IMR-90 (cell line): ENCODE results near the gene ZSCAN25. TPM values are rescaled to one million over a fixed set of nuclear protein-coding genes. Genes with fewer than 3 reads are reported as not detected.

Source experiments
- ATAC-seq: fragments of 200-7000 bp; cut with Tn5 transposase; 2 replicates; pipeline ENCODE4 v1.9.1; 2020; ENCODE audit warnings: low read depth, mild to moderate bottlenecking, moderate library complexity
- BruUV-seq: library from RNA; stranded (reverse); fragments of 400-500 nt; replicated peaks from 2 replicates; lab custom pipeline; 2021; lab: Mats Ljungman, UMichigan
- CTCF ChIA-PET: fragments of 300-600 bp; formaldehyde crosslinking; extraction: SDS; loops from one replicate; lab custom pipeline; 2021; ENCODE audit warnings: antibody characterized with exemption; lab: Yijun Ruan, JAX
- POLR2A ChIA-PET: fragments of 300-600 bp; sonication (Branson Sonifier 250); formaldehyde crosslinking; loops from one replicate; lab custom pipeline; 2022; ENCODE audit warnings: antibody characterized with exemption; ENCODE audit not compliant: unreplicated experiment; lab: Charles Lee
- DNase-seq: peaks from one replicate; pipeline ENCODE4 v3.0.0; 2013
- H2AFZ ChIP-seq: replicated peaks from 2 replicates; pipeline ENCODE3; 2013; ENCODE audit warnings: low read length, mild to moderate bottlenecking; ENCODE audit not compliant: poor library complexity
- H2AK5ac ChIP-seq: 2 replicates; pipeline ENCODE4 v1.6.1; 2013; ENCODE audit warnings: low read depth, low read length, inconsistent platforms
- H2AK9ac ChIP-seq: replicated peaks from 2 replicates; pipeline ENCODE3; 2013; ENCODE audit warnings: mild to moderate bottlenecking, low read depth, low read length, moderate library complexity; ENCODE audit not compliant: poor library complexity
- H2BK120ac ChIP-seq: 2 replicates; pipeline ENCODE4 v1.6.1; 2013; ENCODE audit warnings: low read depth, low read length, inconsistent platforms
- H2BK15ac ChIP-seq: 3 replicates; pipeline ENCODE4 v1.6.1; 2013; ENCODE audit warnings: low read depth, low read length, inconsistent platforms
- H2BK20ac ChIP-seq: 2 replicates; pipeline ENCODE4 v1.6.1; 2013; ENCODE audit warnings: low read depth, mild to moderate bottlenecking, inconsistent platforms, low read length, moderate library complexity
- H2BK5ac ChIP-seq: 2 replicates; pipeline ENCODE4 v1.6.1; 2013; ENCODE audit warnings: mild to moderate bottlenecking, low read depth, low read length, inconsistent platforms; ENCODE audit not compliant: poor library complexity, severe bottlenecking
- H3K14ac ChIP-seq: replicated peaks from 2 replicates; pipeline ENCODE4 v1.6.1; 2013; ENCODE audit warnings: low read depth, low read length, inconsistent platforms
- H3K18ac ChIP-seq: 2 replicates; pipeline ENCODE4 v1.6.1; 2013; ENCODE audit warnings: low read depth, low read length, control low read depth
- H3K23ac ChIP-seq: 2 replicates; pipeline ENCODE4 v1.6.1; 2013; ENCODE audit warnings: low read depth, low read length, inconsistent platforms
- H3K27ac ChIP-seq: 2 replicates; pipeline ENCODE4 v1.5.1; 2013; ENCODE audit warnings: mild to moderate bottlenecking, control low read depth, low read length; ENCODE audit not compliant: insufficient read depth
- H3K27me3 ChIP-seq: 2 replicates; pipeline ENCODE4 v1.6.1; 2013; ENCODE audit warnings: low read length; ENCODE audit not compliant: control insufficient read depth, insufficient read depth
- H3K36me3 ChIP-seq: 2 replicates; pipeline ENCODE4 v1.6.1; 2013; ENCODE audit warnings: low read length, mixed read lengths; ENCODE audit not compliant: control insufficient read depth, insufficient read depth
- H3K4ac ChIP-seq: 2 replicates; pipeline ENCODE4 v1.6.1; 2013; ENCODE audit warnings: low read depth, low read length, inconsistent platforms
- H3K4me1 ChIP-seq: 2 replicates; pipeline ENCODE4 v1.6.1; 2013; ENCODE audit warnings: low read length, mixed read lengths; ENCODE audit not compliant: control insufficient read depth, insufficient read depth
- H3K4me2 ChIP-seq: 2 replicates; pipeline ENCODE4 v1.6.1; 2013; ENCODE audit warnings: low read depth, mild to moderate bottlenecking, control low read depth, low read length, moderate library complexity
- H3K4me3 ChIP-seq: 2 replicates; pipeline ENCODE4 v1.5.1; 2013; ENCODE audit warnings: low read depth, mild to moderate bottlenecking, control low read depth, low read length, moderate library complexity; ENCODE audit not compliant: insufficient read depth
- H3K56ac ChIP-seq: 2 replicates; pipeline ENCODE4 v1.6.1; 2013; ENCODE audit warnings: low read length, inconsistent platforms; ENCODE audit not compliant: insufficient read depth; ENCODE audit errors: extremely low read depth
- H3K79me1 ChIP-seq, 2 experiments: 2 replicates each; pipeline ENCODE4 v1.6.1; 2013; ENCODE audit warnings: low read length in 2 of 2, inconsistent platforms in 1 of 2, low read depth in 1 of 2
- H3K9ac ChIP-seq: 2 replicates; pipeline ENCODE4 v1.6.1; 2013; ENCODE audit warnings: low read depth, low read length, control low read depth
- H3K9me1 ChIP-seq: 2 replicates; pipeline ENCODE4 v1.6.1; 2013; ENCODE audit warnings: low read length, inconsistent platforms; ENCODE audit not compliant: insufficient read depth
- H3K9me3 ChIP-seq: 2 replicates; pipeline ENCODE4 v1.6.1; 2013; ENCODE audit warnings: low read length; ENCODE audit not compliant: control insufficient read depth, insufficient read depth
- H4K20me1 ChIP-seq: 2 replicates; pipeline ENCODE4 v1.6.1; 2013; ENCODE audit warnings: low read length, inconsistent platforms; ENCODE audit not compliant: insufficient read depth
- H4K5ac ChIP-seq: 2 replicates; pipeline ENCODE4 v1.6.1; 2013; ENCODE audit warnings: mild to moderate bottlenecking, low read depth, low read length, control low read depth
- H4K8ac ChIP-seq, 2 experiments: 2 replicates each; pipeline ENCODE4 v1.6.1; 2013; ENCODE audit warnings: low read depth in 2 of 2, low read length in 2 of 2, control low read depth in 1 of 2, inconsistent platforms in 1 of 2
- H4K91ac ChIP-seq: 2 replicates; pipeline ENCODE4 v1.6.1; 2013; ENCODE audit warnings: low read depth, low read length, inconsistent platforms; ENCODE audit not compliant: insufficient read depth
- CEBPB ChIP-seq: IDR thresholded peaks from 2 replicates; pipeline ENCODE4 v1.6.1; 2012; ENCODE audit warnings: low read depth, low read length, improper control_type of control experiment
- CHD1 ChIP-seq: IDR thresholded peaks from 2 replicates; pipeline ENCODE4 v1.6.1; 2012; ENCODE audit warnings: low read depth, low read length, improper control_type of control experiment
- FOS ChIP-seq: fragments of 150-350 bp; IDR thresholded peaks from 2 replicates; pipeline ENCODE4 v1.6.1; 2016; ENCODE audit warnings: low read depth, low read length
- MAFK ChIP-seq: IDR thresholded peaks from 2 replicates; pipeline ENCODE4 v1.6.1; 2012; ENCODE audit warnings: low read depth, low read length, improper control_type of control experiment
- MAZ ChIP-seq: IDR thresholded peaks from 2 replicates; pipeline ENCODE4 v1.6.1; 2012; ENCODE audit warnings: low read depth, mild to moderate bottlenecking, low read length, improper control_type of control experiment, moderate library complexity, borderline replicate concordance
- NFE2L2 ChIP-seq: fragments of 150-350 bp; IDR thresholded peaks from 2 replicates; pipeline ENCODE4 v1.6.1; 2016; ENCODE audit warnings: low read depth, mild to moderate bottlenecking, low read length
- POLR2A ChIP-seq: IDR thresholded peaks from 2 replicates; pipeline ENCODE4 v1.6.1; 2012; ENCODE audit warnings: mild to moderate bottlenecking, low read depth, low read length
- RCOR1 ChIP-seq: IDR thresholded peaks from 2 replicates; pipeline ENCODE4 v1.6.1; 2012; ENCODE audit warnings: mild to moderate bottlenecking, low read length, improper control_type of control experiment; ENCODE audit not compliant: insufficient replicate concordance
- SMC3 ChIP-seq: fragments of 150-350 bp; IDR thresholded peaks from 2 replicates; pipeline ENCODE4 v1.6.1; 2016; ENCODE audit warnings: low read depth, mild to moderate bottlenecking, antibody characterized with exemption, low read length, moderate library complexity
- USF2 ChIP-seq: fragments of 150-350 bp; IDR thresholded peaks from 2 replicates; pipeline ENCODE4 v1.6.1; 2017; ENCODE audit warnings: mild to moderate bottlenecking, antibody characterized with exemption, low read length, low read depth
- WGBS, 2 experiments: methylation state at CpG; one replicate each; pipeline versions ENCODE4 v1.1.5 to v1.1.7; 2013; ENCODE audit warnings: missing lambda C conversion rate in 2 of 2; ENCODE audit not compliant: insufficient read length in 1 of 2; ENCODE audit errors: extremely low coverage in 2 of 2; 5-methylcytosine and 5-hydroxymethylcytosine counted together
- dilution Hi-C: fragments of 300-500 bp; cut with HindIII; formaldehyde crosslinking; loops from one replicate; pipeline ENCODE4 v1.14.3; 2018; ENCODE audit warnings: low sequenced_read_pairs; ENCODE audit not compliant: unreplicated experiment
- in situ Hi-C: fragments of 300-500 bp; cut with MboI; formaldehyde crosslinking; loops from 3 replicates; pipeline ENCODE4 v1.14.3; 2019; ENCODE audit warnings: low sequenced_read_pairs, inconsistent platforms, mixed read lengths
- intact Hi-C: fragments of 100-400 bp; cut with micrococcal nuclease; formaldehyde crosslinking; loops from 2 replicates; pipeline ENCODE4 v1.10.0; 2022
- polyA plus RNA-seq, 3 experiments: library from polyadenylated mRNA; depleted of rRNA; stranded (reverse); fragments of >200 nt; gene quantifications; 2 replicates each; pipeline ENCODE4 v1.2.3, GENCODE V29; 2012; ENCODE audit warnings: low replicate concordance in 1 of 3
- total RNA-seq: library from RNA; depleted of rRNA; stranded (reverse); fragments of >200 nt; gene quantifications from 2 replicates; pipeline ENCODE4 v1.2.3, GENCODE V29; 2012
- TF ChIP-seq, protein P1 (sequence below): conservative IDR thresholded peaks from 2 replicates; pipeline ENCODE4 v1.5.1; 2012; ENCODE audit warnings: mild to moderate bottlenecking, low read depth, low read length, improper control_type of control experiment

ZSCAN25 gene
- total and polyA plus RNA-seq, 2 of the 4 experiments (the other 2 are of a cell fraction): 6.2 to 9.0 TPM

- H3K4me3 ChIP-seq: no peak overlapping the region
- H2AK5ac ChIP-seq: no peak overlapping the region
- H2BK120ac ChIP-seq: no peak overlapping the region
- H3K4me2 ChIP-seq: no peak overlapping the region
- dilution Hi-C loops (no loop called here), in situ Hi-C loops (no loop called here), intact Hi-C loops (no loop called here)
- no TSS peak for BruUV-seq
- H4K20me1 ChIP-seq: no peaks in the 10 kb centered on the region
- no peaks in the 10 kb centered on the region for H3K9me3 ChIP-seq
- ChIA-PET POLR2A (no interaction called here), CTCF (no interaction called here)
- 0 out of 2 replicates have a peak, but pooled peaks cover 2% of the 10 kb centered on the region for H3K36me3 ChIP-seq
- no peaks in the 10 kb centered on the region for H3K9me1 ChIP-seq
- H3K18ac ChIP-seq: no peak overlapping the region
- no peak overlapping the region for H3K27ac ChIP-seq
- no peak for ATAC-seq
- no peak overlapping the region for H3K56ac ChIP-seq
- no peak overlapping the region for H3K23ac ChIP-seq
- DNase-seq: no peak
- H3K79me1 ChIP-seq: no peaks in the 10 kb centered on the region
- no peak overlapping the region for H2BK15ac ChIP-seq
- no peak overlapping the region for H4K5ac ChIP-seq
- H4K8ac ChIP-seq: no peak overlapping the region
- H3K27me3 ChIP-seq: no peaks in the 10 kb centered on the region
- no CpG with 5 or more reads among the region's 1 CpG for WGBS, 2 experiments
- no peaks in the 10 kb centered on the region for H3K4me1 ChIP-seq
- H3K14ac ChIP-seq: no peak overlapping the region
- H4K91ac ChIP-seq: no peak overlapping the region
- no peak overlapping the region for H2AFZ ChIP-seq
- H3K4ac ChIP-seq: no peak overlapping the region
- H2AK9ac ChIP-seq: no peak overlapping the region
- no peak overlapping the region for H2BK20ac ChIP-seq
- no peak overlapping the region for H2BK5ac ChIP-seq
- H3K9ac ChIP-seq: no peak overlapping the region
- TF ChIP-seq POLR2A: no peak
- TF ChIP-seq SMC3: no peak
- no peak for TF ChIP-seq NFE2L2
- no peak for TF ChIP-seq USF2
- TF ChIP-seq, protein P1, sequence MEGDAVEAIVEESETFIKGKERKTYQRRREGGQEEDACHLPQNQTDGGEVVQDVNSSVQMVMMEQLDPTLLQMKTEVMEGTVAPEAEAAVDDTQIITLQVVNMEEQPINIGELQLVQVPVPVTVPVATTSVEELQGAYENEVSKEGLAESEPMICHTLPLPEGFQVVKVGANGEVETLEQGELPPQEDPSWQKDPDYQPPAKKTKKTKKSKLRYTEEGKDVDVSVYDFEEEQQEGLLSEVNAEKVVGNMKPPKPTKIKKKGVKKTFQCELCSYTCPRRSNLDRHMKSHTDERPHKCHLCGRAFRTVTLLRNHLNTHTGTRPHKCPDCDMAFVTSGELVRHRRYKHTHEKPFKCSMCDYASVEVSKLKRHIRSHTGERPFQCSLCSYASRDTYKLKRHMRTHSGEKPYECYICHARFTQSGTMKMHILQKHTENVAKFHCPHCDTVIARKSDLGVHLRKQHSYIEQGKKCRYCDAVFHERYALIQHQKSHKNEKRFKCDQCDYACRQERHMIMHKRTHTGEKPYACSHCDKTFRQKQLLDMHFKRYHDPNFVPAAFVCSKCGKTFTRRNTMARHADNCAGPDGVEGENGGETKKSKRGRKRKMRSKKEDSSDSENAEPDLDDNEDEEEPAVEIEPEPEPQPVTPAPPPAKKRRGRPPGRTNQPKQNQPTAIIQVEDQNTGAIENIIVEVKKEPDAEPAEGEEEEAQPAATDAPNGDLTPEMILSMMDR: no peak
- TF ChIP-seq MAZ: no peak
- no peak for TF ChIP-seq MAFK
- no peak for TF ChIP-seq CEBPB
- no peak for TF ChIP-seq RCOR1
- no peak for TF ChIP-seq CHD1
- TF ChIP-seq FOS: no peak
Measured at GRCh38 chr7:99645590-99645989, 28.8 kb downstream of the ZSCAN25 start.
